Motor neuron (in vitro differentiated cells): ENCODE measurements around the gene LYPD4. TPM values are rescaled to one million over a fixed set of nuclear protein-coding genes. Genes with fewer than 3 reads are reported as not detected.

ENCODE experiments used
- ATAC-seq, 8 experiments: fragments of 200-7000 bp; cut with Tn5 transposase; replicated peaks in 6 of 8; 2 replicates each; pipeline ENCODE4 v1.8.0; 2021; ENCODE audit warnings: mild to moderate bottlenecking in 8 of 8, moderate library complexity in 8 of 8
- H3K27ac ChIP-seq, 2 donors: fragments of 250-450 bp; sonication (Bioruptor Pico); 2 replicates each; pipeline ENCODE4 v1.9.0; 2021; ENCODE audit warnings: antibody characterized with exemption in 2 of 2, mild to moderate bottlenecking in 2 of 2, moderate library complexity in 1 of 2
- H3K4me1 ChIP-seq, 2 donors: fragments of 250-450 bp; sonication (Bioruptor Pico); replicated peaks in 1 of 2; 2 replicates each; pipeline ENCODE4 v1.6.1; 2021; ENCODE audit warnings: antibody characterized with exemption in 2 of 2, mild to moderate bottlenecking in 2 of 2, moderate library complexity in 1 of 2
- H3K4me3 ChIP-seq, 5 donors: fragments of 250-450 bp; sonication (Bioruptor Pico); 2 replicates each; pipeline ENCODE4 v1.9.0; 2021; ENCODE audit warnings: antibody characterized with exemption in 5 of 5, mild to moderate bottlenecking in 5 of 5, moderate library complexity in 4 of 5
- WGBS, 10 experiments: fragments of 450-650 bp; shearing (Covaris generic); methylation state at CpG; one replicate each; pipeline ENCODE4 v1.0.0; 2022; 5-methylcytosine and 5-hydroxymethylcytosine counted together
- in situ Hi-C, 9 experiments: fragments of 400-800 bp; cut with MboI; loops; one replicate each; pipeline ENCODE4 v1.15.0; 2021; ENCODE audit warnings: low sequenced_read_pairs in 9 of 9, low pct_unique_long_range_greater_than_20kb in 2 of 9; ENCODE audit not compliant: unreplicated experiment in 9 of 9
- total RNA-seq, 8 experiments: library from RNA; unstranded; fragments of 300-600 nt; gene quantifications; 2 replicates each; pipeline versions ENCODE4 v1.2.3 to v1.2.4, GENCODE V29; 2022

The LYPD4 gene
- total RNA-seq, 8 experiments from 2014 or later, result 0.14 to 0.43 (median 0.25) TPM; not detected in 3

DNA sequence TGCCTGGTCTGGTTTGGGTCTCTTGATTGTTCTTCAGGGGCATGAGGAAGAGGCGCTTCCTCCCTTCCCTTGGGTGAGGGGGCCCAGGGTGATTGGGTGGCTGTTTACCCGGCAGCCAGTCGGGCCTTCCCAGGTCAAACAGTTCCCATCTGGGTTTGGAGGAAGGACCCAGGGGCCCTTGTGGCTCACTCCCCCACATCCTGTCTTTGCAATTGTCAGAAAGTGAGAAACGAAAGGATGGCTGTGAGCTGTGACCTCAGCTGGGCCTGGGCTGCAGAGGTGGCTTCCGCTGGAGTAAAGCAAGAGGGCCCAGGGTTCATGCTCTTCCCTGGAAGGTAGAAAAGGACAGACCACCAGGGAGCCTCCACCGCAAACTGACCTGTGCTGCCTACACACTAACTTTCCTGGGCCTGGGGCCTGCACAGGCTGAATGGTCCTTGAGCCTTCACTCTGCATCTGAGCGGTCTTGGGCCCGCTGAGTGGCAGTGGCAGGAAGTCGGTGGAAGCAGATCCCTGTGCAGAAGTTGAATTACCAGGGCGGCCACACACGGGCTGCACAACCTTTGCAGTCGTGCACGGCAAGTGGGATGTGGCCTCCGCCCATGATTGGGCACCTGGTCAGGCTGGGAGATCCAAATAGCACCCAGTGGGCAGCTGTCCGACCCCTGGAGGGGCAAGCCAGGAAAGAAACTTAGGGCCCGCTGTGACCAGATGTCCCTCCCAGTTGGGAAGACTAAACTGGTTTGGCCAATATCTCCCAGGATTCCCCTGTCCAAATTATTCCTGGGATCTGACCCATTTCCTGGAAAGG is 27.3 kb upstream of the LYPD4 start:
- Histone ChIP-seq H3K4me3 (no peak overlapping the region), H3K4me1 (no peaks in the 10 kb centered on the region), H3K27ac (no peak overlapping the region)
- ATAC-seq, result peak in 5 of 8 experiments; percentile 4 to 12 (median 6)
- in situ Hi-C loops, result loop anchor here in 1 of 9 experiments (10.0 kb wide), 1 partner anchor 83 kb away; the partner anchor contains the start of gene RABAC1
- 58 to 100% (median 88%) methylated on average over 1 to 6 of the region's 16 CpGs; no CpG with 5 or more reads in 6 of the 10 experiments for WGBS, 10 experiments

- no peaks in the 10 kb centered on the region for H3K4me1 ChIP-seq
- ATAC-seq, result peak in 4 of 8 experiments; percentile 1 to 11 (median 6)
- 40 to 100% (median 83%) methylated on average over 1 to 2 of the region's 3 CpGs; no CpG with 5 or more reads in 5 of the 10 experiments for WGBS, 10 experiments
- H3K4me3 ChIP-seq, result no peak overlapping the region
- in situ Hi-C loops, result loop anchor here in 1 of 9 experiments (10.0 kb wide), 1 partner anchor 84 kb away; the partner anchor contains the start of gene RABAC1
- no peak overlapping the region for H3K27ac ChIP-seq
These were observed 26.0 kb upstream of the LYPD4 start for GRCh38 chr19:41870401-41870873.

- in situ Hi-C loops, result no loop called here
- ATAC-seq, result no peak
- Histone ChIP-seq H3K27ac (no peak overlapping the region), H3K4me1 (no peaks in the 10 kb centered on the region), H3K4me3 (no peak overlapping the region)
- 90 to 100% (median 96%) methylated on average over 2 to 9 of the region's 13 CpGs; no CpG with 5 or more reads in 6 of the 10 experiments for WGBS, 10 experiments
These were observed 25.0 kb upstream of the LYPD4 start for GRCh38 chr19:41869374-41869955.

GRCh38 chr19:41868989-41869300 is 24.5 kb upstream of the LYPD4 start:
- no peak overlapping the region for H3K4me3 ChIP-seq
- H3K4me1 ChIP-seq, result no peaks in the 10 kb centered on the region
- in situ Hi-C loops, result no loop called here
- no peak for ATAC-seq
- no peak overlapping the region for H3K27ac ChIP-seq
- WGBS, 10 experiments, result 94% methylated on average over 9 of the region's 12 CpGs; no CpG with 5 or more reads in 9 of the 10 experiments

DNA sequence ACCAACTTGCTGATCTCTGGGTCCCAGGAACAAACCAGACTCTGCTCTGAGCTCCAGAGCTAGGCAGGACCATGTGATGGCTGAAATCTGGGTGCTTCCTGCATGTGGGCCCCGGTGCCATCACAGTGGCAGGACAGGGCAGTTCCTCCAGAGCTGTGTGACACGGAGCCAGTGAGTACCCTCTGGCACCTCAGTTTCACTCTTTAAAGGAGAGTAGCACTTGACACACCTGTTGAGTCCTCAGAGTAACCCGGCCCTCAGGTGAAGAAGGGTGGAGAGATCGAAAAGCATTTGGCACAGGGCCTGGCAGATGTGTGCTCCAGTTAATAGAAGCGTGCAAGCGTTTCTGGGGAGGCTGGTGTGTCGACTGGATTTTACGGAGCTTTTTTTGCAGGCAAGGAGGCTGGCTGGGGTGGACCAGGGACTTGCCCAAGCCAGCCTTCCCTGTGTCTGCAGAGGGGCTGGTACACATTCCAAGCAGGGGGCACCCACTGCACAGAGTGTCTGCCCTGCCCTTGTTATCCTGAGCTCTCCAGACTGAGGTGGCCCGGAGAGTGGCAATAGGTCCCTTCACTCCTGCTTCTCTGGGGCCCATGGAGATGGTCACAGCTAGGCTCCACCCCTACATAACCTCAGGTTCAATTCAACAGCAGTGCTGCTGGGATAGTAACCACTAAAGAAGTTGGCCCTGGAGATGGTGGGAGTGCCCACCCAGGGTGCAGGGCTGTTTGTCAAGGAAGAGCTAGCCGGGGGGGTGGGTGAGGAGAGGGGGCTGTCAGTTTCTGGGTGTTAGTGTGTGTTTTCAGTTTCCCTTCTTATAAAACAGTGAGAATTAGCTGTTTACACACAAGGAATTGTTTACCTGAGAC is 23.9 kb upstream of the LYPD4 start:
- in situ Hi-C loops, result no loop called here
- Histone ChIP-seq H3K27ac (no peak overlapping the region), H3K4me3 (no peak overlapping the region), H3K4me1 (no peaks in the 10 kb centered on the region)
- WGBS, 10 experiments, result 86 to 100% (median 93%) methylated on average over 1 to 5 of the region's 10 CpGs; no CpG with 5 or more reads in 5 of the 10 experiments
- no peak for ATAC-seq

- WGBS, 10 experiments, result 80 to 100% (median 100%) methylated on average over 1 to 3 of the region's 3 CpGs; no CpG with 5 or more reads in 5 of the 10 experiments
- ATAC-seq, result peak in 3 of 8 experiments; percentile 0 to 18 (median 1)
- peaks cover 6 to 7% of the 10 kb centered on the region in 2 donors for H3K4me1 ChIP-seq
- no peak overlapping the region for H3K4me3 ChIP-seq
- no peak overlapping the region for H3K27ac ChIP-seq
- in situ Hi-C loops, result no loop called here
These were observed 21.8 kb upstream of the LYPD4 start for GRCh38 chr19:41866284-41866683.

GRCh38 chr19:41864374-41864773 is 19.9 kb upstream of the LYPD4 start:
- WGBS, 10 experiments, result 80 to 95% (median 90%) methylated on average over 1 to 5 of the region's 5 CpGs; no CpG with 5 or more reads in 7 of the 10 experiments
- Histone ChIP-seq H3K4me1 (peaks cover 10% of the 10 kb centered on the region in 2 donors), H3K4me3 (no peak overlapping the region), H3K27ac (no peak overlapping the region)
- ATAC-seq, result no peak
- in situ Hi-C loops, result no loop called here

GRCh38 chr19:41863209-41863931 is 18.9 kb upstream of the LYPD4 start:
- no peak overlapping the region for H3K27ac ChIP-seq
- no peak overlapping the region for H3K4me3 ChIP-seq
- peaks cover 10% of the 10 kb centered on the region in 2 donors for H3K4me1 ChIP-seq
- in situ Hi-C loops, result no loop called here
- WGBS, 10 experiments, result 80 to 100% (median 90%) methylated on average over 1 to 8 of the region's 11 CpGs; no CpG with 5 or more reads in 1 of the 10 experiments
- no peak for ATAC-seq

GRCh38 chr19:41862445-41862986 is 18.0 kb upstream of the LYPD4 start:
- H3K4me3 ChIP-seq, result no peak overlapping the region
- no peak for ATAC-seq
- in situ Hi-C loops, result no loop called here
- WGBS, 10 experiments, result 0 to 100% (median 80%) methylated on average over 1 to 2 of the region's 2 CpGs; no CpG with 5 or more reads in 1 of the 10 experiments
- peaks cover 10% of the 10 kb centered on the region in 2 donors for H3K4me1 ChIP-seq
- no peak overlapping the region for H3K27ac ChIP-seq

DNA sequence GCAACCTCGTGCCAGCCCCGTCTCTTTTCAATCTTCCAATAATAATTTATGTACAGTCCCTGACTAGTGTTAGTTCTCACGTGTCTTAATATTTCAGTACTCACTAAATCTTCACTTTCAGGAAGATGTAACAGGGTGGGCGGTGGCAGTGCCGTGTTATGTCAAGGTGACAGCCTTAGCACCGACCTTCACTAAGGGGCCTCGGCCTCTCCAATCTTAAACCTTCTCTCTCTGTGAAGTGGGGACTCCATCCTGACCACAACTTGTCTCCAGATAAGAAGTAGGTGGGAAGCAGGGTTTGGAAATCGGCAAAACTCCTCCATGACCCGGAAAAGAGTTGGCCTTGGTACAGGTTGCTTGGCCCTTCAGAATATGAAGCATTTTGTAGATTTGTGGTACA is 17.4 kb upstream of the LYPD4 start:
- ATAC-seq, result no peak
- in situ Hi-C loops, result no loop called here
- H3K4me3 ChIP-seq, result no peak overlapping the region
- H3K4me1 ChIP-seq, result peaks cover 10% of the 10 kb centered on the region in 2 donors
- H3K27ac ChIP-seq, result no peak overlapping the region
- WGBS, 10 experiments, result 77 to 100% (median 90%) methylated on average over 1 to 9 of the region's 9 CpGs; no CpG with 5 or more reads in 2 of the 10 experiments

DNA sequence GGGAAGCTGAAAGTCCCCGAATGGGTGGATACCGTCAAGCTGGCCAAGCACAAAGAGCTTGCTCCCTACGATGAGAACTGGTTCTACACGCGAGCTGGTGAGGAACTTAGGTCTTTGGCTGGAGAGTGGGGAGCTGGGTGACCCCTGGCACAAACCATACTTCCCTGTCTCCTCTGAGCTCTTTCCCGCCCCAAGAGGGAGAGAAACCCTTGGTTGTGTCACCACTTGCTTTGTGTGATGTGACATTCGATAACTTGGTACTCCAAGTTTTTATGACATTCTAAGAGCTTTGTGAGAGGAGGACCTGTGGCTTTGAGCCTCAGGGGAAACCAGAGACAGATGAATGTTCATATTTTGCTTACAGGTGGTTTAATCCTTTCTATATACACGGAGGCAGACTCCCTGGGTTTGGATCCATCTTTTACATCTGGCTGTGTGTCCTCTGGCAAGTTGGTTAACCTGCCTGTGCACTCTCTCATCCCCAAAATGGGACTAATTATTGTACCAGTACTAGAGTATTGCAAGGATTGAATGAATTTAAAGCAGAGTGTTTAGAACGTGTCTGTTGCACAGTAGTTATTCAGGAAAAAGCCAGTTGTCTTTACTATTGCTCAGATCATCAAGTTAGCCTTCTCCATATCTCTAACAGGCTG is 16.8 kb upstream of the LYPD4 start:
- H3K27ac ChIP-seq, result peak overlapping the region in 1 of 2 donors; percentile 95
- no peak for ATAC-seq
- H3K4me1 ChIP-seq, result peaks cover 10% of the 10 kb centered on the region in 2 donors
- H3K4me3 ChIP-seq, result peak overlapping the region; percentile 62 to 99 (median 69)
- 0 to 65% (median 15%) methylated on average over 1 to 7 of the region's 9 CpGs; no CpG with 5 or more reads in 1 of the 10 experiments for WGBS, 10 experiments
- in situ Hi-C loops, result no loop called here
